Epithelial cell of prostate (primary cell): ENCODE data around the gene MROH2A.

ENCODE experiments used
- DNase-seq: peaks from one replicate; pipeline ENCODE4 v3.0.0-alpha.2; 2011; ENCODE audit warnings: low read depth, low spot score
- H3K27ac ChIP-seq: fragments of 450-650 bp; 2 replicates; pipeline ENCODE4 v1.5.1; 2017; ENCODE audit warnings: mild to moderate bottlenecking

The MROH2A gene

DNA sequence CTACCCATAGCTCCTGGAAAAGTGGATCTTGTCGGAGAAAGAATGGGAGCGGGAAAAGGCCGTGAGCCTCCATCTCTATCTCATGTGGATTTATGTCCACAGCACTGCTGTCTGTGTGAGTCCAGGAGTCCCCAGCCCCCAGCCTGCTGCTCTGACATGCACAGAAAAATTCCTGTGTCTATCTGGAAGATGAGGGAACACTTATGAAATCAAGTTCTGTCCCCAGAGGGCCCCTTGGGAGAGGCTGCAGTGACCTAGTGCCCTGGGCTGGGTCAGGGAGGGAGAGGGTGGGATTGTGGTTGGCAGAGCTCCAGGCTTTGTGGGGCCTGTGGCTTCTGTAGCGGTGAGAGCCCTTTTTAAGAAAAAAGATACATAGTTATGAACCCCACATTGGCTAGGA is 38.6 kb downstream of the MROH2A start:
- DNase-seq, result no peak
- no peak overlapping the region for H3K27ac ChIP-seq

DNA sequence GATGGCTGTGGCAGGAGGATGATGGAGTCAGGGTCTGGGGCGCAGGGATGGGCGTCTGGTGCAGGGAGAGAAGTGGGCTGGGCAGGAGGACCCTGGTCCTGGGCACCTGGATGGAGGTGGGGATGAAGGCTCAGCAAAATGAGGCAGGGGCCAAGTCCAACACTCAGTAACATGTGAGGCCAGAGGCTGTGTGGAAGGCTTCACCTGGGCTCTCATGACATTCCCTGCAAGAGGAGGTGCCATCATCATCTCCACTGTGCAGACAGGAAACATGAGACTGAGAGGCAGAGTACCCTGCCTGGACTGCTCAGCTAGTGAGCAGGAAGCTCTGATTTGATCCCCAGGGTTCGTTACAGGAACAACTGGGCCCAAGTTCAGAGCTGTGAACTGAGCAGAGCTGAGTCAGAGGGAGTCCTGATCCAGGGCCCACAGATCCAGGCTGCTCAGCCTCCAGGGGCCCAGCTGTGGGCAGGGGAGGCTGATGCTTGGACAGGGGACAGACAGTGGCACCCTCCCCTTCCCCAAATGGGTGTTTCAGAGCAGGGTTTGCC is 39.3 kb downstream of the MROH2A start:
- no peak for DNase-seq
- H3K27ac ChIP-seq, result no peak overlapping the region

DNA sequence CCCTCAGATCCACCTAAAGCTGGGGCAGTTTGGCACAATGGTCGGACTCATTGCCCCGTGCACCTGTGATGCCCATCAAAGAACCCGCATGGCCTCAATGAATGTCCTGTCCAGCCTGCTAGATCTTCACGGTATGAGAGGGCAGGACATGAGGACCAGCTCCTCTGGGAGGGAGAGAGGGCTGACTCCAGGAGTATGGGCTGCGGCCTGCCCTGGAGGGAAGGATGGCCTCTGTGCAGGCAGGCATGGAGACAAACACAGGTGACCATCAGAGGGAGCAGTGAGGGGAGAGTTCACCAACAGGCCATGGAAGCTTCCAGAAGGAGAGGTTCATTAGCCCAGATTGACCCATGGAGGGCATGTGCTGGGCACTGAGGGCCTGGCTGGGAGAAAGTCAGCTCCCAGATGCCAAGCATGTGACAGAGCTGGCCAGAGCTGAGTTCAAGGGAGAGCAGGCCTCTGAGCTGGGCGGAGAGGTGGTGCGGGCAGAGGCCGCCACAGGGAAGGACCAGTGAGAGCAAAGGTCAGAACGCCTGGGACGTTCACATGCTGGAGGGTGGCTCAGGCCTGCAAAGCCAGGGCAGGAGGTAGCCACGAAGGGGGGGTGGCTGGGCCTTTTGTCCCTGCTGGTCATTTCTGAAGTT is 40.0 kb downstream of the MROH2A start:
- no peak for DNase-seq
- no peak overlapping the region for H3K27ac ChIP-seq

DNA sequence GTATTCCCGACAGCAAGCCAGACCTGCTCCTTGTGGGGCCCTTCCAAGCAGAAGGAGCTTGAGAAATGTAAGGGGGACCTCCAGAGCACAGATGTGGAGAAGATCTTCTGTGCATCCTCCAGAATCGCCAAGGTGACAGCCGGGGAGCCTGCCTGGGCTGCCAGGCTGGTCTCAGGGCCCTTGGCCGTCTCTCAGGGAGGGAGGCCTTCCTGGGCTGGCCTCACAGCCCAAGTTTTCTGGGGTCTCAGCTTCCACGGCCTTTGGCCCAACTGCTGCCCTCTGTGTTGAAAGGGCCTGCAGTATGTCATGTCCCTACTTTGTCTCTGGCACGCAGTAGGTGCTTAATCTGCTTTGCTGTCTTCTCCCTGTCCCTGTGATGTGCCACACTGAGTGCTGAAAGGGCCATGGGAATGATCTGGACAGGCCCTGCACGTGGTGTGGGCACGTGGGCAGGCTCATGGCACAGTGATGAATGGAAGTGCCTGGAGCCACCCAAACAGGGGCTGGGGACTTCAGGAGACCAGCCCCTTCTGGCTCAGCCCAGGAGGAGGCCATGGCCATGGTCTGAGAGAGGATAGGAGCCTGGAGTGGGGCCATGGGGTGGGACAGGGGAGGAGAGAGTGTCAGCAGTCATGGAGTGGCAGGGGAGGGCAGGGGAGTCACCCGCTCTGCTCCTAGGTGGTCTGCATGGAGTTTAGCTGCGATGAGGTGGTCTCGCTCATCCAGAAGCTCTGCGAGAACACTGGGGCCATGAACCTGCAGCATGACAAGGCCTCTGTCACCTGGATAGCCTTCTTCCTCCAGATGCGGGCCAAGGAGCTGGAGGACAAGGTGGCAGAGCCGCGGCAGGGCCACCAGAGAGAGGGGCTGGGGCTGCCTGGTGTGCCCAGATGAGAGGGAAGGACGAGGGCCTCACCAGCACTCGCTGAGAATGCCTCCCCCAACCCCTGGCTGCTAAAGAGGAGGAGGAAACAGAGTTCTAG is 40.8 kb downstream of the MROH2A start:
- DNase-seq, result no peak
- no peak overlapping the region for H3K27ac ChIP-seq

DNA sequence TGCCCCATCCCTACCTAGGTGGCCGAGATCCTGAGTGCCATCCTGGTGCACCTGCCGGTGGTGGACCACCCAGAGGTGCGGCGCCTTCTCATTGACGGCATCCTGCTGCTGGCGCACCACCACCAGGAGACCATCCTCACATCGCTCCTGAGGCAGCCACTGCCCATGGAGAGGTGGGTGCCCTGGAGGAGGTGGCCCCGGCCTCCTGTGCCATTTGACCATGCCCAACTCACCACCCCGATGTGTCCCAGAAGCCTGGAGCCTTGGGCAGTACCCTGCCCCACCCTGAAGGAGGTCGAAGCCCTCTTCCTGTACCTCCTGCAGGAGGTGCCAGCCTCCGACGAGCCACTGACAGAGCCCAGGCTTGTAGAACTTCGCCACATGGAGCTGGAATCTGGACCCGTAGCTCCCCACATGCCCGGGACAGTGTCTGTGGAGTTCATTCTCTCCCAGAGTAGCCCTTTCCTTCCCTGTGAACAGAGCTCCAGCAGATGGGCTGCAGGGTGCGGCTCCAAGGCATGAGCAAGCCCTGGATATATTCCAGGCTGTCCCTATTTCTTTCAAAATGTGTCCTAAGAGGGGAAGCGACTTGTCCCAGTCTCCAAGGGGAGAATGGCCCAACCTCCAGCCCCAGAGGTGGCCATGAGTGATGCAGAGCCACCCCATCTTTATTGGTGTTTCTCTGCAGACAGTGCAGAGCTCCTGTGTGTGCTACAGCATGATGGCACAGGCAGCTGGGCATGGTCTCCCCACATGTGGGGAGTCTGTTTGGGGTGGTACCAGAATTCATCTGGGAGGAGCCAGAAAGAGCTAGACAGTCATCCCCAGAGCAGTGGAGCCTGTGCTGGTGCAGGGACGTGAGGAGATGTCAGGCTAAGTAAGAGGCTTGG is 42.0 kb downstream of the MROH2A start:
- no peak for DNase-seq
- H3K27ac ChIP-seq, result no peak overlapping the region

DNA sequence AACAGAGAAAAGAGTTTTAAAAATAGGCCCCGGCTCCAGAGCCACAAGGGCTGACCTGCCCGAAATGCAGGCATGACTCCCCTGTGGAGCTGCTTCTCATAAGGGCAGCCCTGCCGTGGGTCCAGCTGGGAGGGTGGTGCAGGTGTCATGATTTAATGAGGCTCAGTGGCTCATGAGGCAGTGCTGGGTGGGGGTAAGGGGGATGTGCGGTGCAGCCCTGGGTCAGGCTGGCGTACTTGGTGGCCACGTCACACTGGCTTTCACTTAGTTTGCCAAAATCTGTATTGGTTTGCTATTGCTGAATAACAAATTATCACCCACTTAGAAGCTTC is 42.6 kb downstream of the MROH2A start:
- H3K27ac ChIP-seq, result no peak overlapping the region
- no peak for DNase-seq

DNA sequence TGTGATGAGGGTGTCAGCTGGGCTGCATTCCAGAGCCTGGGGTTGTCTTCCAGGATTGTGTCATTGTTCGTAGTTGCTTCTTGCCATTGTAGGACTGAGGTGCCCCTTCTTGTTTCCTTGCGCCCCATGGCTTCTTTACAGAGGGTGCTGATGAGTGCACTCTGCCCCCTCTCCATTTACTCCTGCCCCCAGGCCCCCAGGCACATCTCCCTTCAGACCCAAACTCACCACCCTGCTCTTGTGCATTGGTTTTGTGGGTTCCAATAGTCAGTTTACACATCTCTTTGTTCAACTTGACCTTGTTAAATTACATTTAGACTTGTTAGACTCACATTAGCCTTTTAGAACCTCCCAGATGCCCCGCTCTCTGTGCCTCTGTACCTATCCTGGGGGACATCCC is 43.1 kb downstream of the MROH2A start:
- no peak overlapping the region for H3K27ac ChIP-seq
- no peak for DNase-seq

DNA sequence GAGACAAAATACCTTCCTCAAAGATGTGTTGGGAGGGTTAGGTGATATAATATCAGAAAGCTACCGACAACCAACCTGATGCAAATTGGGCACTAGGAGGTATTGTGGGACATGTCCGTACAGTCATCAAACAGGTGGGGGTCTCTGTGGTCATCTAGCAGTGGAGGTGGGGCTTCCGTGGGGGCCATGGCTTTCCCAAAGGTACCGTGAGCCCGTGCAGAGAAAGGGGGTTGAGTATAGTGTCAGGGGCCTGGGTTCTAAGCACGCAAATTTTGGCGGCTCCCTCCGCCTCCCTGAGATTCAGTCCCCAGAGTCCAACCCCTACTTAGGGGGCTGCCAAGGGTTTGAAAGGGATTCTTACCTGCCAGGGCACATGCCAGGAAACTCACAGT is 43.6 kb downstream of the MROH2A start:
- no peak for DNase-seq
- H3K27ac ChIP-seq, result no peak overlapping the region

DNA sequence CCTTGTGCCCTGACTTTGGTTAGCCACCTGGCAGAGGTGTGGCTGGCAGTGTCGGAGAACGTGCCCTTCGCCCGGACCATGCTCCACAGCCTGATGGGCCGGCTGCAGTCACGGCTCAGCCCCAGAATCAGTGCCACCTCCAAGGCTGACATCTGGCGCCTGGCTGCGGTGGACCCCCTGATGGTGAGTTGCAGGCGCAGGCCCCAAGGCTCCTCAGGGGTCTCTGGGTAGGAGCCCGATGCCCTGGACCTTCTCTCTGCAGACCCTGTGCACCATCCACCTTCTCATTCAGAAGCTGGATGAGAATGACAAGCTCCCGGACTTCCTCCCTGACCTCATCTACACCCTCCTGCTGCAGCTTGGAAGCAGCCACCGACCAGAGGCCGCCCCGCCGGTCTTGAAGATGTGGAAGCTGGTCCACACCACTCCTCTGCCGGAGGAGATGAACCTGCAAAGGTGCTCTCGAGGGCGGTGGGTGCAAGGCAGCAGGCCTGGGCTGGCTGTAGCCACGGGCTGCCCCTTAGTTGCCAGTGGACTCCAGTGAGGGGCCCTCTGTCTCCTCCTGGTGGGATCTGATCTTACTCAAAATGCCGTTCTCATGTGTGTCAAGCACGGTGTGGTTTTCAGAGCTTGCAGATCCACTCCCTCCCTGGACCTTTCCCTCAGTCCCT is 44.1 kb downstream of the MROH2A start:
- DNase-seq, result no peak

DNA sequence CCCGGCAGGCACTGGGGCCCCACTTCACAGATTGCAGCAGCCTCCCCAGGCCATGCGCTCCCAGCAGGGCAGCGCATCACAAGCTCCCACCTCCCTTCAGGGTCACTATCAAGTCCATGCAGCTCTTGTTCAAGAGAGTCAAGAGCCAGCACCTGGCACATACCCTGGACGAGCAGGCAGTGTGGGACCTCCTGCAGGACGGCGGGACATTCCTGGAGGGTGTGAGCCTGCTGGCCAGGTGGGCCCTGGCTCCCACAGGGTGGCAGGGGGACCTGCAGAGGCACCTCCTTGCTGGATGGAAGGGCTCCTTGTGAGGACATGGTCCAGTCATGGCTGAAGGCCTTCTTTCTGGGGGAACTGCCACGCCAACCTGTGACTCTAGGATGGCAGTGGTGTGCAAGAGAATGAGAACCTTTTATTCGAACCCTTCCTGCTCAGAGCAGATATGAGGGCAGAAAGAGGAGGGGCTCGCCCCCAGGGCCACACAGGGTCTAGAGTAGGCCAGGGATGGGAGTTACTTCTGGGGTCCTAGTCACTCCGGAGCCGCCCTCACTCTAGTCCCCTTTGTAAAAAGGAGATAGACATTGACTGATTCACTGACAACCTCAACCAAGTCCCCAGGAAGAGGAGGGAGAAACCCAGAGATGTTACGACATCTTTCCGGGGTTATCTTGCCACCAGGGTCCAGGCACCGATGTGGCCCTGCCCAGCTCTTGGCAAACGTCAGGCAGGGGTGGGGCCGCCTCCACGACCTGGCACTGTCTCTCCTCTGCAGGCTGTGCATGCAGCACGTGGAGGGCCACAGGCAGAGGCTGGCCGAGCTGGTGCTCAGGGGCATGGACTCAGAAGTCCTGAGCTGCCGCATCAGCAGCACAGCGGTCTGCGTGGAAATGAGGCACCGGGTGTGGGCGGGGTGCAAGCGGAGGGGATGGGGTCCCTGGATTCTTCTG is 44.9 kb downstream of the MROH2A start:
- no peak for DNase-seq
- H3K27ac ChIP-seq, result no peak overlapping the region

More for the DNA sequence above, 44.1 kb downstream of the MROH2A start:
- H3K27ac ChIP-seq, result no peak overlapping the region

DNA sequence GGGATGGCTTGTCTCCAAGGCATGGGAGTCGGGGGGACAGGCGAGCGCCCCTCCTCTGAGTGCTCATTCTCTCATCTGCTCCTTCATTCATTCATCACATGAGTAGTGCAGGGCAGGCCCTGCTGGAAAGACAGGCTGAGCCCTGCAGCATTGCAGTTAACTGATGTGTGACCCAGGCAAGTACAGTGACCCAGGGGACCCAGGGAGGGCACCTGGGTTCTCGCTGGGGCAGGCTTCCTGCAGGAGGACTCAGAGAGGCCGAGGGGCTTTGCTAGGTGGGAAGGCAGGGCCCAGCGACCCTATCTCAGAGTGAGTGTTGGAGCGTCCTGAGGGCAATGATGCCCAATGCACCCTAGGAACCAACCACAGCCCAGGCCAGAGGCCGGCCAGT is 45.6 kb downstream of the MROH2A start:
- no peak for DNase-seq

DNA sequence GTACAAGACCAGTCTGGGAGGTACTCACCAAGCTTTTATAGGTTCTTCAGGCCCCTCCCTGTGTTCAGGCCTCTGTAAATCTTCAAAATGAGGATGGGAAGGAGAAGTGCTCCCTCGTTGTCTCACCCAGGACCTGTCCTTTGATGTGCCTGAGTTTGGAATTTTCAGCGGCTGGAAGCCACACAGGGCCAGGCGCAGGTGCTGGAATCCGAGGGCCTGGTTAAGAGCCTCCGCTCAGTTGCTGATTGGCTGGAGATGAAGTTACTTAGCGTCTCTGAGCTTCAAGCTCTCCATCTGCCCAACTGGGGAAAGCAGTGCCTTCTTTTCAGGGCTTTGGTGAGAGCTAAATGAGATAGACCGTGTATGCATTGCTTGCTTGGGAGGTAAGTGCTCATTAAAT is 46.2 kb downstream of the MROH2A start:
- H3K27ac ChIP-seq, result no peak overlapping the region
- no peak for DNase-seq

More for the DNA sequence above, 45.6 kb downstream of the MROH2A start:
- H3K27ac ChIP-seq, result no peak overlapping the region

DNA sequence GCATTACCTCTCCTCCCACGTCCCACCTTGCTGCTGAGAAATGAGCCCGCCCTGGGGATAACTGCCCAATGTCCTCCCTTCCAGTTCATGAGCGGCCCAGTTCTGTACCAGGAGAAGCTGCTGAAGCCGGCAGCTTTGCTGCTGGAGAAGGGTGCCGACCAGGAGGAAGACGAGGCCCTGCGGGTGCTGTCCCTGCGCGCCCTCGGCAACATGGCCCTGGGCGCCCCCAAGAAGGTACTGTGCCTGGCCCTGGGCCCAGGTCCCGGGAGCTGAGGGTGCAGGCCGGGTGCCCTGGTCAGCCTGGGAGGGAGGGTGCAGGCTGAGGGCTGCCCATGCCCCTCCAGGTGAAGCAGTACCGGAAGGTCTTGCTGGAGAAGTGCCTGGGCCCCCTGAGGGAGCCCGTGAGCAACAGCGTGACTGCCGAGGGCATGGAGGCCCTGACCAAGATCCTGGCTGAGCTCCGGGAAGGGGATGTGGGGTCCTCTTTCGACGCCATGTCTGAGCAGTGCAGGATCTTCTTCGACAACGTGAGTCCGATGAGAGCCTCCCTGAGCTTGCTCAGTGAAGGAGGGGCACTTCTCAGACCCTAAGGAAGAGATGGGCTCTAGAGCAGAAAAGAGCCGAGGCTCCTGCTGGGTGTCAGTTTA is 50.5 kb downstream of the MROH2A start:
- no peak overlapping the region for H3K27ac ChIP-seq
- DNase-seq, result no peak

DNA sequence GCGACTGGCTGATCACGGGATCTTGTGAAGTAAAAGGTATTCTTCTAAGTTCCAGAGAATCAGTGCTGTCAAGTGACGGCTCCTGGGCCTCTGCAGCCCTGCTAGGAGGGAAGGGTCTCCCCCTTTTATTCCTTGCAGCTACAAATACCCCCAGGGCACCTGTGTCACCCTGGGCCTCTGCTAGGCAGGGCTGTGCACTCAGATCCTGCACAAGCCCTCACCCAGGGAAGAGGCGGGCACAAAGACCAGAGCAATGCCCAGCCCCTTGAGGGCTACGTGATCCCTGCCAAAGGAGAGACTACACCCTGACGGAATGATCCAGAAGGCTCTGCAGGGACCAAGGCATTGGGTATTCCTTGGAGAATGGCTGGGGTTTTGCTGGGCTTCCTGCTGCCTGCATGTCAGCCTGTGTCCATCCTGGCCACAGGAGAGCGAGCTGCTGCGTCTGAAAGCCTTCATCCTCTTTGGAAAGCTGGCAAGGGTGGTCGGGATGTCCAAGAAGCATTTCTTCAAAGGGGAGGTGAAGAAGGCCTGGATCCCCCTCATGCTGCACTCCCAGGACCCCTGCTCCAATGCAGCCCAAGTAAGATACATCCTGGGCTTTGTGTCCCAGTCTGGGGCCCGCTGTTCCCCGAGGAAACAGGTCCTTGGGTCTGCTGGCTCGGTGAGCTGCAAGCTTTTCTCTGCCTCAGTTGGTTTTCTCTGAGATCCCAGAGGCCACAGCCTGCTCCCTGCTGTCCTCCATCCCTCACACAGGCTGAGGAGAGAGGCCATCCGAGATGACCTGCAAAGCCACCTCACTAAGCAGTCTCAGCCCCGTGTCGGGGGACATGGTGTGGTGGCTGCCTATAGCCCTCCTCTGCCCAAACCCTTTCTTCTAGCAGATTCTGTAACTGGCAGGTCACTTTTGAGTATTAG is 51.3 kb downstream of the MROH2A start:
- DNase-seq, result no peak
- no peak overlapping the region for H3K27ac ChIP-seq

DNA sequence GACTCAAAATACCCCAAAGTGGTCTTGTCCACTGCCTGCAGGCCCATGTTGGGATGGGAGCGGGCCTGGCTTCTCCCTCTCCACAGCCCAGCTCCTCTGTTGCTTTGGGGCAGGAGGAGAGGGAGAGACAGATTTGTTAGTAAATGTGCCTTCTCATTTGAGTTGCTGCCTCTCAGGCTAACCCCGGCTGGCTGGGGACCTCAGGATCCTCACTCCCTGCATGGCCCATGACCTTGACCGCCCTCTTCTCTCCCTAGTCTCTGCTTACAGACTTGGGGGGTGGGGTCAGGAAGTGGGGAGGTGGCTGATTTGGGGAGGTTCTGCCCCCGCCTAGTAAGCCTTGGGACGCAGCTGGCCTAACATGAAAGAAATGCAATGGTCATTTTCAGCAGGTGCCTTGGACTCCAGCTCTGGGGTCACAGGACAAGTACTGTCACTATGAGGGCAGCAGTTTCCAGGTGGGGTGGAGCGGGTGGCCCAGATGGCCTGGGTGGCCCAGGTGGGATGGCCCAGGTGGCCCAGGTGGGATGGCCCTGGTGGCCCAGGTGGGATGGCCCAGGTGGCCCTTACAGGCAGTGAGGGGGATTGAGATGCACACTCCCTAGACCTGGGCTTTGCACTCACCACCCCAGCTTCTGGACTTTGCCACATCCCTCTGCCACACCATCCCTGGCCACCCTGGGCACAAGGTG is 52.1 kb downstream of the MROH2A start:
- no peak for DNase-seq
- H3K27ac ChIP-seq, result no peak overlapping the region

DNA sequence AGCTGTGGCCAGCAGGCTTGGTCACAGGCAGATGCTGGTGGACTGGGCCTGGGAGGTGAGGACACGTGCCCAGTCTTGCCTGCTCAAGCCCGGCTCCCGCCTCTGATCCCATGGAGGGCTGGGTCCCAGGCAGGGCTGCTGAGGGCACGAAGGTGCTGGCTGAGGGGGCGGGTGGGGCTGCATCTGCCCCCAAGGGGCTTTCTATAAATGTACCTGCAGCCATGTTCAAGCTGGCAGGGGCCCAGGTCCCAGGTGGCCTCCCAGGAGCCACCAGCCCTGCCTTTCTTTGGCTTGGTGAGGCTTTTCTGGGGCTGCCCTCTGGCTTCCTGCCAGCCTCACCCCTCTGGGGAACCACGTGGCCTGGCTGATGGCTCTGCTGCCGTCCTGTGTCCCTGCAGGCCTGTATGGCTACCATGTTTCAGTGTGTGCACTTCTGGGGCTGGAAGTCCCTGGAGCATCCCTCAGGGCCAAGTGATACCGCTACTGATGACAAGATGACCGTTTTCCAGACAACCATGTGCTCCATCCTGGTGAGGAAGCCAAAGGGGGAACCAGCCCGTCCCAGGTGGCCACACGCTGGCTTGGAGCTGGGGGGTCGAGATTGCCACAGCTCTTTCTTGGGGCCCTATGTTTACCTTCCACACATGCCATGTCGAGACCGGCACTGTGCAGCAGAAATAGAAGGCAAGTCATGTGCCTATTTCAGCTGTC is 53.0 kb downstream of the MROH2A start:
- no peak for DNase-seq

More for the DNA sequence above, 53.0 kb downstream of the MROH2A start:
- H3K27ac ChIP-seq, result no peak overlapping the region
